Endodermal cell (in vitro differentiated cells): ENCODE data around the gene RNF2. TPM values are rescaled to one million over a fixed set of nuclear protein-coding genes. Genes with fewer than 3 reads are reported as not detected.
A peak's percentile ranks its signal among the peaks of the same experiment; 100 is the strongest.

Experiments used
- DNase-seq: peaks from one replicate; pipeline ENCODE4 v3.0.0-alpha.2; 2017
- H3K27ac ChIP-seq: 2 replicates; pipeline ENCODE4 v1.5.1; 2013; ENCODE audit warnings: mild to moderate bottlenecking, low read depth, low read length, moderate library complexity
- H3K27me3 ChIP-seq: 2 replicates; pipeline ENCODE4 v1.6.1; 2013; ENCODE audit warnings: mild to moderate bottlenecking, low read length, moderate library complexity; ENCODE audit not compliant: insufficient read depth, control insufficient read depth, poor library complexity, severe bottlenecking
- H3K36me3 ChIP-seq: 2 replicates; pipeline ENCODE4 v1.7.0; 2013; ENCODE audit warnings: mild to moderate bottlenecking, low read length, moderate library complexity; ENCODE audit not compliant: control insufficient read depth, insufficient read depth
- H3K4me1 ChIP-seq: one replicate; pipeline ENCODE4 v1.7.0; 2013; ENCODE audit warnings: low read length; ENCODE audit not compliant: control insufficient read depth, insufficient read depth
- H3K4me3 ChIP-seq: 2 replicates; pipeline ENCODE4 v1.5.1; 2013; ENCODE audit warnings: mild to moderate bottlenecking, low read length, moderate library complexity
- H3K9ac ChIP-seq: 2 replicates; pipeline ENCODE4 v1.6.1; 2013; ENCODE audit warnings: mild to moderate bottlenecking, low read length, moderate library complexity; ENCODE audit not compliant: poor library complexity, severe bottlenecking; ENCODE audit errors: extremely low read depth
- H3K9me3 ChIP-seq: 2 replicates; pipeline ENCODE4 v1.6.1; 2013; ENCODE audit warnings: mild to moderate bottlenecking, low read length, moderate library complexity; ENCODE audit not compliant: control insufficient read depth
- H3K27ac Mint-ChIP-seq: 2 replicates; pipeline ENCODE4 v1.8.0; 2020; ENCODE audit warnings: mixed read lengths
- H3K27me3 Mint-ChIP-seq: 2 replicates; pipeline ENCODE4 v1.8.0; 2021; ENCODE audit warnings: mild to moderate bottlenecking, mixed read lengths; ENCODE audit not compliant: insufficient read depth
- H3K36me3 Mint-ChIP-seq: 2 replicates; pipeline ENCODE4 v1.8.0; 2020; ENCODE audit warnings: low read depth, mixed read lengths
- H3K4me1 Mint-ChIP-seq: 2 replicates; pipeline ENCODE4 v1.8.0; 2020; ENCODE audit warnings: mixed read lengths
- H3K4me3 Mint-ChIP-seq: 2 replicates; pipeline ENCODE4 v1.8.0; 2020; ENCODE audit warnings: mild to moderate bottlenecking, moderate library complexity, mixed read lengths
- H3K9me3 Mint-ChIP-seq: 2 replicates; pipeline ENCODE4 v1.8.0; 2020; ENCODE audit warnings: mild to moderate bottlenecking, mixed read lengths
- CTCF ChIP-seq: fragments of 200-600 bp; sonication (generic); conservative IDR thresholded peaks from 2 replicates; pipeline ENCODE4 v1.5.0; 2021; ENCODE audit warnings: antibody characterized with exemption, mild to moderate bottlenecking
- WGBS, 2 experiments: methylation state at CpG; one replicate each; pipeline versions ENCODE4 v1.1.5 to v1.1.7; 2013; ENCODE audit warnings: missing lambda C conversion rate in 2 of 2, mixed read lengths in 1 of 2; ENCODE audit not compliant: insufficient coverage in 1 of 2, insufficient read length in 1 of 2; 5-methylcytosine and 5-hydroxymethylcytosine counted together
- total RNA-seq, 2 donors: library from RNA; stranded (reverse); fragmentation: NEBNext Ultra II Directional in 1 of 2; extraction: Animal tissue kit (Norgen Biotek cat#: 25700) in 1 of 2; gene quantifications; 2 replicates in 1 of 2; 3 replicates in 1 of 2; pipeline ENCODE4 v1.2.1, GENCODE V29; 2021

The RNF2 gene
- total RNA-seq, 2 donors from 2014 or later, result 61.1 to 66.9 TPM

DNA sequence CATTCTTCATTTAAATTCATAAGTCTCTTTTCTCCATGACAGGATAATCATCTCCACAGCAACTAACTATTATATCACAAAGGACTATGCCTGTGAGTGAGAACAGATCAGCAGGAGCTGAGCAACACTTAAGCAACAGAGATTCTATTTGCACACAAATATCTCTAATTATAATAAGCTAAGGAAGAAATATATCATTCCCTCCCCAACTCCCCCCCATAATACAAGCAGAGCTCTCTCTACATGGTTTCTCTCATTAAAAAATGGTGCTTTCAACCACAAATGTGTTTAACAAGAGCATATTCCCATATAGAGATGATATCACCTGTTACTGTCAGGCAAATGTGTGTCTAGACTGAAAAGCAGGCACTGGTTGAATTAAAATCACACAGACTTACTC is 36.5 kb upstream of the RNF2 start:
- Histone ChIP-seq H3K9me3 (no peaks in the 10 kb centered on the region), H3K4me1 (no peaks in the 10 kb centered on the region), H3K4me3 (no peak overlapping the region), H3K27me3 (no peaks in the 10 kb centered on the region), H3K27ac (peak overlapping the region; percentile 77), H3K36me3 (no peaks in the 10 kb centered on the region), H3K9ac (no peak overlapping the region)
- no peak overlapping the region for H3K27ac Mint-ChIP-seq
- peaks cover 16% of the 10 kb centered on the region for H3K4me1 Mint-ChIP-seq
- peaks cover 3% of the 10 kb centered on the region for H3K9me3 Mint-ChIP-seq
- no peak for TF ChIP-seq CTCF
- H3K36me3 Mint-ChIP-seq, result no peaks in the 10 kb centered on the region
- H3K27me3 Mint-ChIP-seq, result peaks cover 8% of the 10 kb centered on the region
- DNase-seq, result no peak
- H3K4me3 Mint-ChIP-seq, result no peak overlapping the region

GRCh38 chr1:185010361-185010760 is 35.0 kb upstream of the RNF2 start:
- Mint-ChIP-seq H3K4me1 (peaks cover 16% of the 10 kb centered on the region), H3K27me3 (peaks cover 8% of the 10 kb centered on the region), H3K27ac (no peak overlapping the region), H3K4me3 (no peak overlapping the region), H3K36me3 (no peaks in the 10 kb centered on the region), H3K9me3 (peaks cover 1% of the 10 kb centered on the region)
- H3K9ac ChIP-seq, result no peak overlapping the region
- H3K4me3 ChIP-seq, result no peak overlapping the region
- no peak for TF ChIP-seq CTCF
- no peaks in the 10 kb centered on the region for H3K9me3 ChIP-seq
- H3K36me3 ChIP-seq, result no peaks in the 10 kb centered on the region
- no peak for DNase-seq
- no peak overlapping the region for H3K27ac ChIP-seq
- H3K4me1 ChIP-seq, result no peaks in the 10 kb centered on the region
- H3K27me3 ChIP-seq, result no peaks in the 10 kb centered on the region

- H3K36me3 ChIP-seq, result no peaks in the 10 kb centered on the region
- H3K9me3 ChIP-seq, result no peaks in the 10 kb centered on the region
- no peak overlapping the region for H3K4me3 ChIP-seq
- Mint-ChIP-seq H3K4me1 (peaks cover 12% of the 10 kb centered on the region), H3K36me3 (no peaks in the 10 kb centered on the region), H3K27me3 (peaks cover 8% of the 10 kb centered on the region), H3K4me3 (no peak overlapping the region), H3K9me3 (no peaks in the 10 kb centered on the region), H3K27ac (no peak overlapping the region)
- no peak for TF ChIP-seq CTCF
- WGBS, 2 experiments, result 91 to 92% methylated on average over 3 of the region's 3 CpGs
- DNase-seq, result no peak
- H3K4me1 ChIP-seq, result no peaks in the 10 kb centered on the region
- H3K9ac ChIP-seq, result no peak overlapping the region
- no peaks in the 10 kb centered on the region for H3K27me3 ChIP-seq
- H3K27ac ChIP-seq, result no peak overlapping the region
Observed at GRCh38 chr1:185014941-185015340, 30.4 kb upstream of the RNF2 start.
